DND-41 (cell line): ENCODE results near the gene VIPR1.

Source experiments
- ATAC-seq: fragments of 200-7000 bp; cut with Tn5 transposase; 3 replicates; pipeline ENCODE4 v1.9.1; 2021; ENCODE audit warnings: low read depth; ENCODE audit not compliant: insufficient read depth
- DNase-seq: peaks from one replicate; pipeline ENCODE4 v3.0.0-alpha.2; 2020
- H2AFZ ChIP-seq: 2 replicates; pipeline ENCODE4 v1.6.0; 2012; ENCODE audit warnings: low read depth, low read length
- H3K27ac ChIP-seq: 2 replicates; pipeline ENCODE4 v1.5.1; 2012; ENCODE audit warnings: low read length, inconsistent platforms
- H3K27me3 ChIP-seq: fragments of 200-600 bp; sonication (generic); 2 replicates; pipeline ENCODE4 v1.6.0; 2012; ENCODE audit warnings: low read length, mild to moderate bottlenecking, inconsistent platforms; ENCODE audit not compliant: insufficient read depth, poor library complexity
- H3K36me3 ChIP-seq: 2 replicates; pipeline ENCODE4 v1.5.1; 2012; ENCODE audit warnings: low read length, inconsistent platforms; ENCODE audit not compliant: insufficient read depth
- H3K4me1 ChIP-seq: 2 replicates; pipeline ENCODE4 v1.5.1; 2012; ENCODE audit warnings: mild to moderate bottlenecking, low read length; ENCODE audit not compliant: insufficient read depth
- H3K4me2 ChIP-seq: 2 replicates; pipeline ENCODE4 v1.6.0; 2012; ENCODE audit warnings: mild to moderate bottlenecking, moderate library complexity, low read length, inconsistent platforms; ENCODE audit not compliant: insufficient read depth
- H3K4me3 ChIP-seq, 2 experiments: fragments of 200-600 bp in 1 of 2; shearing (Covaris generic) in 1 of 2; 2 replicates each; pipeline ENCODE4 v1.5.1; 2012 to 2016; ENCODE audit warnings: inconsistent platforms in 2 of 2, low read length in 2 of 2, mild to moderate bottlenecking in 2 of 2, low read depth in 1 of 2, moderate library complexity in 1 of 2
- H3K79me2 ChIP-seq: 2 replicates; pipeline ENCODE4 v1.6.0; 2012; ENCODE audit warnings: low read length, inconsistent platforms; ENCODE audit not compliant: insufficient read depth
- H3K9ac ChIP-seq: 2 replicates; pipeline ENCODE4 v1.6.0; 2012; ENCODE audit warnings: low read depth, mild to moderate bottlenecking, inconsistent platforms, low read length, moderate library complexity
- H3K9me3 ChIP-seq: 2 replicates; pipeline ENCODE4 v1.5.1; 2012; ENCODE audit warnings: low read length, moderate library complexity, mild to moderate bottlenecking, inconsistent platforms; ENCODE audit not compliant: insufficient read depth, severe bottlenecking
- H4K20me1 ChIP-seq: 2 replicates; pipeline ENCODE4 v1.6.0; 2012; ENCODE audit warnings: low read length; ENCODE audit not compliant: insufficient read depth
- EZH2 ChIP-seq: IDR thresholded peaks from 3 replicates; pipeline ENCODE4 v1.6.1; 2012; ENCODE audit warnings: borderline replicate concordance, low read depth, mild to moderate bottlenecking, moderate library complexity, low read length, inconsistent platforms; ENCODE audit not compliant: severe bottlenecking
- TF ChIP-seq, protein P1 (sequence below): IDR thresholded peaks from 2 replicates; pipeline ENCODE4 v1.5.1; 2012; ENCODE audit warnings: borderline replicate concordance, low read length, moderate library complexity, mild to moderate bottlenecking; ENCODE audit not compliant: poor library complexity, severe bottlenecking; ENCODE audit errors: extremely low read depth

Gene VIPR1

DNA sequence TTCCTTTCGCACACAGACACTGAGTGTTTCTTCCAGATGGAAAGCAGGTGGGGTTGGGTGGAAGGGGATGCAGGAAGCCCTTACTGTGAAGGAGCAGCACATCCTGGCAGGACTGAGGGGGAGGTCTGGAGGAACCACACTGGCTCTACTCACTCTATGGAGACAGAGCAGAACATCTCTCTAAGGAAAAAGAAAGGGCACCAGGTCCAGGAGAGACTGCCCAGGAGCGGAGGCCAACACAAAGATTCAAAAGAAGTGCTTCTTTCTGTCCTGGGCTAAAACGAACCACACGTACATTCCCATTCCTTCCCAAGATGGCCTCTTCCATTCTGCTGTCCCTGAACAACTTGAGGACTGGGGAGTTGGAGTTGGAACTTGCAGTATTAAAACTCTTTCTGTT is 13.8 kb upstream of the VIPR1 start:
- no peak for DNase-seq
- H3K9me3 ChIP-seq = no peaks in the 10 kb centered on the region
- no peak for TF ChIP-seq EZH2
- TF ChIP-seq, protein P1, sequence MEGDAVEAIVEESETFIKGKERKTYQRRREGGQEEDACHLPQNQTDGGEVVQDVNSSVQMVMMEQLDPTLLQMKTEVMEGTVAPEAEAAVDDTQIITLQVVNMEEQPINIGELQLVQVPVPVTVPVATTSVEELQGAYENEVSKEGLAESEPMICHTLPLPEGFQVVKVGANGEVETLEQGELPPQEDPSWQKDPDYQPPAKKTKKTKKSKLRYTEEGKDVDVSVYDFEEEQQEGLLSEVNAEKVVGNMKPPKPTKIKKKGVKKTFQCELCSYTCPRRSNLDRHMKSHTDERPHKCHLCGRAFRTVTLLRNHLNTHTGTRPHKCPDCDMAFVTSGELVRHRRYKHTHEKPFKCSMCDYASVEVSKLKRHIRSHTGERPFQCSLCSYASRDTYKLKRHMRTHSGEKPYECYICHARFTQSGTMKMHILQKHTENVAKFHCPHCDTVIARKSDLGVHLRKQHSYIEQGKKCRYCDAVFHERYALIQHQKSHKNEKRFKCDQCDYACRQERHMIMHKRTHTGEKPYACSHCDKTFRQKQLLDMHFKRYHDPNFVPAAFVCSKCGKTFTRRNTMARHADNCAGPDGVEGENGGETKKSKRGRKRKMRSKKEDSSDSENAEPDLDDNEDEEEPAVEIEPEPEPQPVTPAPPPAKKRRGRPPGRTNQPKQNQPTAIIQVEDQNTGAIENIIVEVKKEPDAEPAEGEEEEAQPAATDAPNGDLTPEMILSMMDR = no peak
- no peaks in the 10 kb centered on the region for H4K20me1 ChIP-seq
- H3K27me3 ChIP-seq = peaks cover 9% of the 10 kb centered on the region
- no peak overlapping the region for H2AFZ ChIP-seq
- no peak overlapping the region for H3K9ac ChIP-seq
- H3K4me1 ChIP-seq = no peaks in the 10 kb centered on the region
- no peak overlapping the region for H3K4me3 ChIP-seq
- ATAC-seq = no peak
- no peaks in the 10 kb centered on the region for H3K36me3 ChIP-seq
- no peak overlapping the region for H3K27ac ChIP-seq
- no peaks in the 10 kb centered on the region for H3K79me2 ChIP-seq
- H3K4me2 ChIP-seq = no peak overlapping the region

DNA sequence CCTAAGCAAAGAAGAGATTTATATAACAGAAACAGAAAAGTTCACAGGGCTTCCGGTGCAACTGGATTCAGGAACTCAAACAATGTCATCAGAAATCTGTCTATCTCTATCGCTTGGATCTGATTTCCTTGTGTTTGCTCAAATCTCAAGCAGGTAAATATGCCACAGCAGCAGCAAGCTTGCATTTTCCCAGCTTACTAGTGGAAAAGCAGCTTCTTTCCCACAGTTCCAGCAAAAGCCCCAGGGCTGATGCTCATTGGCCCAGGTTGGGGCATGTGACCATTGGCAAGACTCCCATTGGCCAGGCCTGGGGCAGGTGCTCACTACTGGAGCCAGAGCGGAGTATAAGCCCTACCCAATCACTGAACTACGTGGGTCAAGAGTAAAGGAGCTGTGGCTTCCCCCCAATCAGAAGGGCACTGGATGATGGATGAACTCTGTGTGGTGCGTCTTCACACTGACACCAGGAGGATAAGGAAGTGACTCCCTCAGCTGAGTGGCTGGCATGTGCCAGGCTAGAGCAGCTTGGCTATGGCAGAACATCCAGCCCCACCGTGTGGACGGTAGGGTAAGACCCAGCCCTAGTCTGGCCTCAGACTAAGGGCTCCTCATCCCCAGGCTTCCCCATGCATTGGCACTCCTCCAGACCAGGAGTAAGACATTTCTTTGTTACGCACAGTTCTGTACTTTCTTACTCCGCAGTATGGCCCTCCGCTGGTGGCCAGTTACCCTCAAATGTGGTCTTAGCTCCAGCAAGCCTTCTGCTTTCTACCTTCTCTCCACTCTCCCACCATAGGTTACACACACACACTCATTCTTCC is 13.1 kb upstream of the VIPR1 start:
- Histone ChIP-seq H3K27ac (no peak overlapping the region), H3K36me3 (no peaks in the 10 kb centered on the region)
- TF ChIP-seq, protein P1 = no peak
- TF ChIP-seq EZH2 = no peak

DNA sequence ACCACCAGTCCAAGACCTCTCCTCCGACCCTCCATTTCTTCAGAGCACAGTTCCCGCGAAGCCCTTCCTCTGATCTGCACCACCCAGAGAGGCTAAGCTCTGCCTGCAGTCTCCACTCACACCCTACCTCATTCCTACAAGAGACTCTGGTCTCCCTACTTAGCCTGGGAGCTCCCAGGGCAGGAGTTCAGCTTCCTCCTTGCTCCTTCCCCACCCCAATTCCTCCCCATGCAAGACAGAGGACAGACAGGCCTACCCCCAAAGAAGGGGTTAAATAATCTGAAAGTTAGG is 12.6 kb upstream of the VIPR1 start:
- Histone ChIP-seq H3K4me3 (no peak overlapping the region), H3K79me2 (no peaks in the 10 kb centered on the region), H3K4me2 (no peak overlapping the region), H3K9ac (no peak overlapping the region), H3K27ac (no peak overlapping the region), H3K27me3 (peaks cover 9% of the 10 kb centered on the region), H4K20me1 (no peaks in the 10 kb centered on the region), H3K36me3 (no peaks in the 10 kb centered on the region), H3K4me1 (no peaks in the 10 kb centered on the region), H3K9me3 (no peaks in the 10 kb centered on the region), H2AFZ (no peak overlapping the region)
- ATAC-seq (no peak), DNase-seq (no peak)
- TF ChIP-seq, protein P1 = no peak
- no peak for TF ChIP-seq EZH2

More for the DNA sequence above, 13.1 kb upstream of the VIPR1 start:
- Histone ChIP-seq H2AFZ (no peak overlapping the region), H3K4me1 (no peaks in the 10 kb centered on the region), H3K9me3 (no peaks in the 10 kb centered on the region), H3K9ac (no peak overlapping the region), H3K4me2 (no peak overlapping the region), H3K27me3 (peaks cover 9% of the 10 kb centered on the region), H3K4me3 (no peak overlapping the region), H3K79me2 (no peaks in the 10 kb centered on the region), H4K20me1 (no peaks in the 10 kb centered on the region)
- DNase-seq = no peak
- no peak for ATAC-seq

DNA sequence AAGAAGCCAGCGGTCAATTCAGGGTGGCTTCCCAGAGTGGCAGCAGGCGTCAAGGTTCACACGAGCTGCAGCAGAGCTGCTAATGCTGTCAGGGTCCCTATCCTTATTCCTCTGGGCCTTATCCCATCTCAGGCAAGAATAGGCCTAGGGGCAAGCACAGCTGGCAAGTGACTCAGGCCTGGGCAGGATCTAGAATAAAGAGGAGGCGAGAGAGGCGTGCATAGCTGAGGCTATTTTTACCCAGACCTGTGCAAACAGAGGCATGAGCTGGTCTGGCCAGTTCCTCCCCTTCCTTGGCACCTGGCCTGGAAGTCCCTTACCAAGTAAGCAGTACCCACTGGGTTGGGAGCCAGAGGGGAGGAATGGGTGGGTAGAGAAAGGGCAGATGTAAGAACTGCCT is 12.2 kb upstream of the VIPR1 start:
- H4K20me1 ChIP-seq = no peaks in the 10 kb centered on the region
- no peak overlapping the region for H3K4me3 ChIP-seq
- H3K9ac ChIP-seq = no peak overlapping the region
- no peaks in the 10 kb centered on the region for H3K4me1 ChIP-seq
- peaks cover 9% of the 10 kb centered on the region for H3K27me3 ChIP-seq
- H3K27ac ChIP-seq = no peak overlapping the region
- no peaks in the 10 kb centered on the region for H3K36me3 ChIP-seq
- H3K79me2 ChIP-seq = no peaks in the 10 kb centered on the region
- DNase-seq (no peak), ATAC-seq (no peak)
- no peak overlapping the region for H2AFZ ChIP-seq
- no peak overlapping the region for H3K4me2 ChIP-seq
- no peak for TF ChIP-seq EZH2
- TF ChIP-seq, protein P1 = no peak
- no peaks in the 10 kb centered on the region for H3K9me3 ChIP-seq
